Measurements from ENCODE around the gene SMYD5.
"Not testable (repeated sequence)": the region's sequence is repeated elsewhere in the genome, so short reads cannot be mapped to it uniquely, and the experiment has no call there.

SMYD5 gene

GRCh38 chr2:73262691-73263429 lies 48.8 kb downstream of the SMYD5 start:
- not testable (repeated sequence) for DNase-seq

DNA sequence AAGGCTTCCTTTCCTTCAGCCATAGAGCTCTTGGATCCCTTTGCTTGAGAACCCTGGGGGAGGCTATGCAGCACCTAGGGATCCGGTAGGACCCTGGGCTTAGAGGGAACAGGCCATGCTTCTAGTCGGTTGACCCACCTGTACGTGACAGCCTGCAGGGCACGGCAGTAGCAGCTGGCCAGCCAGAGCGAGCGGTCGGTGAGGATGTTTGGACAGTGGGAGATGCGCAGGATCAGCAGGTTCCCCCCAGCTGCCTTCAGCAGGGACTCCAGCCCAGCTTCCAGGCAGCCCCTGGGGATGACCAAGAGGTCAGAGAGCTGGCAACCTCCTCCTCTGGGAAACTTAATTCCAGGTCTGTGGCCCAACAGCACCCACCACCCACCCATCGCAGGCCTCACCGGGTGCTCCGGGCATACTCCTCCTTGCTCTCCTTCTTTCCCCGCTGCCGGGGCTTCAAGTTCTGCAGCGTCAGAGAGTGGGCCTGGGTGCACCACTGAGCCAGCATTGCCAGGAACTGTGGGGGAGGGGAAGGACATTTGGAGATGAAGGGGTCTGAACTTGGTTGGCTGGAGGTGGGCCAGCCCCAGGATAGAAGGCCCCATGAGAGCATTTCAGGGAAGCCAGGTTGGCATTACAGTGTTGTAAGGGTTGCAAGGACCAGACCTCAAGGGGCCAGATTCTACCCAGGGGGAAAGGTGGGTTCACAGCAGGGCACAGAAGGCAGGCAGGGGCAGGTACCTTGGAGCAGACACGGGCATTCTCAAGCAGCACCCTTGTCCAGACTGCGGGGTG lies 49.7 kb downstream of the SMYD5 start:
- no peak for DNase-seq

DNA sequence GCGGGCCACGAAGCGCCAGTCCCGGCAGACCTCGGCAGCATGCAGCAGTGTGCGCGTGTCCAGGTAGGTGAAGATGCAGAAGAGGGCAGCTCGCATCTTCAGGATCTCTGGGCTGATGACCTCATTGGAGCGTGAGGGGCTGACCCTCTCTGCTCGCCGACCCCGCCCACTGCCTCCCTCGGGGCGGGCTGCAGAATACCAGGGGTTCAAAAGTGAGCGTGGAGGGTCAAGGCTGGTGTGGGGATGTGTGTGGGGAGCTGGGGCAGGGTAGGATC lies 50.2 kb downstream of the SMYD5 start:
- no peak for DNase-seq

GRCh38 chr2:73264783-73265182 lies 50.7 kb downstream of the SMYD5 start:
- DNase-seq, result no peak

- no peak for DNase-seq
Measured at GRCh38 chr2:73265298-73266060, 51.4 kb downstream of the SMYD5 start.

DNA sequence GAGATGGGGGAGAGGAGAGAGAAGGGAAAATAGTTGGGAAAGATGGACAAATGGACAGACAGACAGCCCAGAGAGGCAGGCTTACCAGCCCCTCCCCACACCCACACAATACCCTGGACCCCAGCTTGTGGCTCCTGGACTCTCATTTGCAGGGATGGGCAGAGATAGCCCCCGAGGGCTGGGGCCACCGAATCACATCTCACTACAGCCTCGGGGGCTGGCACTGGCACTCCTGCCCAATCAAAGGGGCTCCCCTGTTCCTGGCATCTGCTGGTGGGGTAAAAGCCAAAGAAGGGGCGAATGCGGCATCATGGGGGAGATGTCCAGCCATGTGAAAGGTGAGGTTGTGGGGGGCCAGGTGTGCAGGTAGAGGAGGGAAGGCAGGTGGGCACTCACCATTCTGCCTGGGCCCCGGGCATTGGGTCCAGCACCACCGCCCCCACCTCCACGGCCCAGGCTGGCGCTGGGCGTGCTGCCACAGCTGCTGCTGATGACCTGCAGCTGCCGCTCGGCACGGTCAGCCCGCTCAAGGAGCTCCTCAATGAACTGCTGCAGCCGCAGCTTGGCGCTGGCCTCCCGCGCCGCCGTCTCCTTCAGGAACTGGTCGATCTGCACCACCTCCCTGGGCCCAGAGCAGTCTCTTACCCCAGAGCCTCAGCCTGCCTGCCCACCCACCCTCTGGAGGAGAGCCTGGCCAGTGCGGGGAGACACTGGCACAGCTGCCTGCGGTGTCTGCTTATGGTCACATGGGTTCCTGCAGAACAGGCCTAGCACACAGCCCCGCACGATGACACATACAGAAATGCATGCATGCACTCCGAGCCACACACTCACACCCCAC lies 52.2 kb downstream of the SMYD5 start:
- no peak for DNase-seq

DNA sequence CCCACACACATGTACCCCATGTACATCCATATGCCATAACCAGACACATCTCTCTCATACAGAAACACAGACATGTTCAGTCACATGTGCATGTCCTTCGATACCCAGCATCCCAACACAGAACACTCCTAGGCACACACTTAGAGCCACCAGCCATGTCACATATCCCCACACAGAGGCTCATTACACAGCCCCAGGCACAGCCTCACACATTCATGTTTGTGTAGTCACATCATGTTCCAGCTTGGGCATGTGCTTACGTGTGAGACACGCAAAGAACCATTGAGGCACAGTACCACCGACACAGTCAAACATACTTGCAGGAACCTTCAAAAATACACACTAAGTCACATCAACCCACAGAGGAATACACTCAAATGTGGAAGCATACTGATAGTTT lies 53.0 kb downstream of the SMYD5 start:
- no peak for DNase-seq

DNA sequence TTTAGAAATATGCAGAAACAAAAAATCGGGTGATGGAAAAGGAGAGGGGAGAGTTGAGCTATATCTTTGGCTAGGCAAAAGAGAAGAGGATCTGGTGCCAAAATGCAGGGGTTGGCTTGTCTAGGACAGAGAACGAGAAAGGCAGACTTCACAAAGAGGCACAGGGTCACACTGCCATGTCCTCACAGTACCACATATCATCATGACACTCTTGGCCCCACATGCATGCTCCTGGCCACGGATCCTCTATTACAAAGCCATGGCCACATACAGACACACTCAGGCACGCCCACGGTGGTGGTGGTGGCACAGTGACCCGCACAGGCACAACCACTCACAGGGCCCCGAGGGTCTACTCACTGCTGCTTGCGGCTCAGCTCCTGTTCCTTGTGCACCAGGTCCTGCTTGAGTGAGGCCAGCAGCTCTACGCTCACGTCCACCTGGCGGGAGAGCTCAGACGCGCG lies 54.4 kb downstream of the SMYD5 start:
- DNase-seq, result peak; percentile 27

DNA sequence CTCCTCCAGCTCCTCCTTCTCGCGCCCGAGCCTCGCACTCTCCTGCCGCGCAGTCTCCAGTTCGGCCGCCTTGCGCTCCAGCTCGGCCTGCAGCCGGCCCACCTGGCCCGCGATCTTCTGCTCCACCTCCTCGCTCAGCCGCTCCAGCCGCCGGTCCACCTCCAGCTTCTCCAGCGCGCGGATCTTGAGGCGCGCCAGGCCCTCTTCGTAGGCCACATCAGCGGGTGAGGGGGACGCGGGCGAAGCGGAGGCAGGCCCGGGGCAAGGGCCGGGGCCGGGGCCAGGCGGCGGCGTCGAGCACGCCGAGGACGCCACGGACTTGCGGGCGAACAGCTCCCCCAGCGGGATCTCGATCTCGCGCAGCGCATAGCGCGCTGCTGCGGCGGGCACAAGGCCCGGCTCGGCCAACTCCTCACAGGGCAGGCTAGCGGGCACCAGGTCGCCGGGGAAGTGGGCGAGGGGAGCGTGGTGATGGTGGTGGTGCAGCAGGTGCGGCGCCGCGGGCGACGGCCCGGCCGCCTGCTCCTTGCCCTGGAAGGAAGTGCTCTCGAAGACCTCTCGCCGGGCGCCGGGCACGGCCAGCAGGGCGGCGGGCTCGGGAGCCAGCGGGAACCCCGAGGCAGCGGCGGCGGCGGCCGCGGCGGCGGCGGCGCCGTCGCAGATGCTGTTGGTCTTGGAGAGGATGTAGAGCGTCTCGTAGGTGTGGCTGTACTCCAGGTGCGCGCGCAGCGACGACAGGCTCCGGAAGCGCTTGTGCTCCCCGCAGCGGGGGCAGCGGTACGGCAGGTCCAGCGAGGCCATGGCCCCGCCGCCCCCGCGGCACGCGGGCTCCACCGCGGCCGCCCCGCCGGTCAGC lies 55.0 kb downstream of the SMYD5 start:
- peak; percentile 81 for DNase-seq

GRCh38 chr2:73269686-73270465 lies 55.8 kb downstream of the SMYD5 start:
- no peak for DNase-seq

DNA sequence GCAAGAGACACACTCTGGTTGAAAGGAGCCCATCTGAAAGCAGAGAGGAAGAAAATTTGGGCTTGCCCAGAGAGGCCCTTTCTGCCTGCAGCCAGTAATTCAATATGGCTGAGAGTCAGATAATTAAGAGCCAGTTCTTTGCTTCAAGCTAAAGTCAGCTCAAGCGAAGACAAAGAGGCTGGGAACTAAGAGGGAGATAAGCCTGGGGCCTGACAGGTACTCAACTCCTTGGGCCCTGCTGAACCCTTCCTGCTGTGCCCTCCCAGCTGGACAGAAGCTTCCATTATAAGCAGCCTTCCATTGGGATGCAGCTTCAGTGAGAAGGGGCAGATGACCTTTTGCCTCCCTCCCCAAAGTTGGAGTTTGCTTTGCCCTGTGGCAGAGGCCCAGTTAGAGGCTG lies 58.2 kb downstream of the SMYD5 start:
- DNase-seq, result no peak
